GF-D8 (cell line): ENCODE data around the gene TRIP4.
"Not testable (repeated sequence)": the region's sequence is repeated elsewhere in the genome, so short reads cannot be mapped to it uniquely, and the experiment has no call there.

Source experiments
- DNase-seq: peaks from one replicate; lab custom pipeline; 2025; lab: John Stamatoyannopoulos, UW

Gene TRIP4

GRCh38 chr15:64381000-64381751, 6.5 kb upstream of the TRIP4 start, which contains the start of gene PCLAF:
PCLAF (minus strand) TSS chr15:64381441; CDS start chr15:64381371, 70 bp downstream.
- peak; percentile 94 for DNase-seq

DNA sequence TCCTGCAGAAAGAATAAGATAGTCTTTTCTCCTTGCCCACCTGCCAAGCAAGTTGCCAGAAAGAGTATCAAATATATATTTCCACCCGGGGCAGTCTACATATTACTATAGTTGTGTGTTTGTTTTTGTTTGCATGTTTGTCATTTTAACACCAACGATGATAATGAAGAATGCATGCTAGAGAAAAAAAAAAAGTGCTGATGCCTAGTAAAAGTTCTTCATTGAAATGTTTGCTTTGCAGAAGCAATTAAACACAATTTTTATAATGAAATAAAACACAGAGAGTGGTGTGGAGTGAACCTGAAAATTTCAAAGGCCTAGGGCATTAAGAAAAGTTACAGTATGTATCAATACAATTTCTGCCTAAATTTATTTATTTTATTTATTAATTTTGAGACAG, 3.9 kb upstream of the TRIP4 start:
- DNase-seq = no peak

GRCh38 chr15:64386291-64386690, 1.3 kb upstream of the TRIP4 start:
- no peak for DNase-seq

DNA sequence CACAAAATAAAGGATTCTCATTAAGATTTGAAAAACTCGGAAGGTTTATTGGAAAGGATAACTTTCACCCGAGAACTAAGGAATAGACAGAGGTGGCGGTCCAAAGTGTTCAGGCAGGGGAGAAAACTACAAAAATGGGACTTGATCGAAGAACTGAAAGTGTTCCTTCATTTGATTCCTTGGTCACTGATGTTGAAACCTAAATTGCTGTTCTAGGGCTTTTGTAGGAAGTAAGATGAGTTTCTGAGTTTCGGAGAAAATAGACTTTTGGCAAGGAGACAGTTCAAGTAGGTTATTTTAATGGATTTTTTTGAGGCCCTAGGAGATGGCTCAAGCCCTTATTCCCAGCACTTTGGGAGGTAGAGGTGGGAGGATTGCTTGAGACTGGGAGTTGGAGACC, 1.4 kb downstream of the TRIP4 start:
- no peak for DNase-seq

- DNase-seq = not testable (repeated sequence)
Measured at GRCh38 chr15:64392471-64392870, 4.8 kb downstream of the TRIP4 start.

DNA sequence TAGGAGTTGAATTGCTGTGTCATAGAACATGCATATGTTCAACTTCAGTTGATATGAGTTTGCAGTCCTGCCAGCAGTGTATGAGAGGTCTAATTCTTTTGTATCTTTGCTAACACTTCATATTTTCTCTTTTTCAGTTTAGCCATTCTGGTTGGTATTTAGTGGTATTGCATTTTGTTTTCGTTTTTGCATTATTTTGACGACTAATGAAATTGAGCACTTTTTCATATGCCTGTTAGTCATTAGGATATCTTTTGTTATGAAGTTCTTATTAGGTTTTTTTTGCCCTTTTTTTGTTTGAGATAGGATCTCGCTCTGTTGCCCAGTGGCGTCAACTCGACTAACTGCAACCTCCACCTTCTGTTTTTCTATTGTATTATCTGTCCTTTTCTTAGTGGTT, 9.2 kb downstream of the TRIP4 start:
- no peak for DNase-seq

DNA sequence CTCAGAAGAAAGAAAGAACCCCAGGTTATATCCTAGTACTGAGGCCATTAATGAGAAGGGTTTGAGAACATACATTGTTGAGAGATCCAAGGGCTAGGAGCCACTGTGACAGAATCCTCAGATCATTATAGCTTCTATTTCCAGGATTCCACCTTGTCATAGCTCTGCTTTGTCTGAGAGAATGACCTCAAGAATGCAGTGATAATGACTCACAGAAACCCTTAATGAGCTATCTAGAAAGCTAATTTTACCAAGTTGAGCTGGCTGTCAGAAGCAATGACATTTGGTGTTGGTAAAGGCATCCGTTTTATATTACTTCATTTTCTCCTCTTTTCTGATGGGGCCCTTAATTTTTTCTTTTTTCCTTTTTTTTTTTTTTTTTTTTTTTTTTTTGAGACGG, 10.9 kb downstream of the TRIP4 start:
- no peak for DNase-seq

DNA sequence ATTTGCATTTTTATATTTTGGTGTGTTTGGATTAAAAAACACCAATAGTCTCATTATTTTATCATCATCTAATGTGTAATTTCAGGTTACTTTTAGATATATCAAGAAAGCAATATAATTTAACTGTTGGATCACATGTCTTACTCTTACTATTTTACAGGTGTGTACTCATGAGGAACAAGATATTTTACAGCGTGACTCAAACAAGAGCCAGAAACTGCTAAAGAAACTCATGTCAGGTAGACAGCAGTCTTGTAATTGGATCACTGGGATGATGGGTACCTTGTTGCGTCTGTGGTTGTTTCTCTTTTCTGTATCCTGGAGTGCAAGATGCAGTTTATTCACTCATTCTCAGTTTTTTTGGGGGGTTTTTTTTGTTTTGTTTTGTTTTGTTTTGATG, 12.9 kb downstream of the TRIP4 start:
- DNase-seq = no peak

DNA sequence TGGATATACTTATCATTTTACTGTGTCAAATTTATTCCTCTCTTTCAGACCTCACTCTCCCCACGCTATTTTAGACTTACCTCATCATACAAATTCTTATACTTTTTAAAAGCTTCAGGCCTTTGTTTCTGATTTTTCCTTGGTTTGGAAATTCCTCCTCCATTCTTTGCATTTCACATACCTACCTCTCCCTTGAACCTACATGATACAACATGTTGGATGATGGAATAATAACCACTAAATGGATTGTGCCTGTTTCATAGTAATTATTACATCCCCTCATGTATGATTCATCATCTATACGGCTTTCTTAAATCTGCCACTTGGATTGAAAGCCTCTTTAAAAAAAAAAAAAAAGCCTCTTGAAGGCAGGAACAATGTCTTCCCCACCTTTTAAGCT, 24.6 kb downstream of the TRIP4 start:
- DNase-seq = no peak

GRCh38 chr15:64422697-64423096, 35.1 kb downstream of the TRIP4 start:
- DNase-seq = no peak

- DNase-seq = no peak
Measured at GRCh38 chr15:64423970-64424369, 36.3 kb downstream of the TRIP4 start.

- no peak for DNase-seq
Measured at GRCh38 chr15:64425221-64425620, 37.6 kb downstream of the TRIP4 start.

DNA sequence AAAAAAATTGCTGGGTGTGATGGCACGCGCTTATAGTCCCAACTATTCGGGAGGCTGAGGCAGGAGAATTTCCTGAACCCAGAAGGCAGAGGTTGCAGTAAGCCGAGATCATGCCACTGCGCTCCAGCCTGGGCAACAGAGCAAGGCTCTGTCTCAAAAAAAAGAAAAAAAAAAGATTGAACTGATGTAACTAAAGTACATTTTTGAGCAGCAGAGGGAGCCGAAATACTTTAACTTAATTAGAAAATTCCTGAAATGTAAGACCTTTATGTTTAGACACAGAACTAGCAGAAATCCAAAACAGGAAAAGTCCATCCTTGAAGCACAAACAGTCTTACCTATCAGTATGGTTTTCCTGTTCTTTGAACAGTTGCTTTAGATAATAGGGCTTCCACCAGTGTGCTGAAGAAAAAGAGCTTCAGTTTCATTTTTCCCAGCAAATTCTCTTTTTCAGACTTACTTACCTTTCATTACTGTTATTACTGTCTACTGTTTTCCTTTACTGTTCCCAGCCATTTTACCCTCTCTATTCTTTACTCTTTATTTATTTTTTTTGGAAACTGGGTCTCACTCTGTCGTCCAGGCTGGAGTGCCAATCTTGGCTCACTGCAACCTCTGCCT, 39.3 kb downstream of the TRIP4 start:
- peak; percentile 40 for DNase-seq

DNA sequence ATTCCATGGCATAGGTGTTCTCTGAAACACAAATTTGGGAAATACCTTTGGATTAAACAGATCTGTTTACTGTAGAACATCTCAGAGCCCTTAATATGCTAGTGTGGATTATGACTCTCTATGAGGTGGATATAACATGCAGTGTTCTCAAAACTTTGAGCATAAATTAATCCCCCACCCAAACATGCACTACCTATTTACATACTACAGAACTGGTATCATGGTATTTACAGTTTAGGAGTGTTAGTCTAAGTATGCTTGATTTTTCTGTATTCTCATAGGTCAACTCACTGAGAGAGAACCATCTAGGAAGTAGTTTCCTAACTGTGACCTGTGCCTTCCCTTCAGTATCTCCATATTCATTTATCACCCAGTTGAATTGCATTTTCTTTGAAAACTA, 41.8 kb downstream of the TRIP4 start:
- DNase-seq = no peak

GRCh38 chr15:64430000-64430735, 42.5 kb downstream of the TRIP4 start:
- DNase-seq = peak; percentile 94

DNA sequence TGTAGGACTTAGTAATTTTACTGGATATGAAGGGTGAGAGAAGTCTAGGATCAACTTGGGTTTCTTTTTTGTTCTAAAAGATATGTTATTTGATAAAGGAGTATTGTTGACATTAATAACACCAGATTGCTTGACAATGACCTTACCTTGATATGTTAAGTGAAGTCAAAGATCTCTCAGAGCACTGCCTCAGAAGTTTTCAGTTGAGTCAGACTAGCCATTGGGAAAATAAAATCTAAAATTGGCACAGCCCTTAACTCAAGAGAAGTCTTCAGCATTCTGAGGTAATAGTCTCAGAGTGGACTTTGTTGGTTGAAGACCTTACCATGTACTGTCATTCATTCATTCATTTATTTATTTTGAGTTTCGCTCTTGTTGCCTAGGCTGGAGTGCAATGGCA, 50.3 kb downstream of the TRIP4 start:
- DNase-seq = no peak

GRCh38 chr15:64438653-64439447, 51.2 kb downstream of the TRIP4 start:
- DNase-seq = peak; percentile 78

DNA sequence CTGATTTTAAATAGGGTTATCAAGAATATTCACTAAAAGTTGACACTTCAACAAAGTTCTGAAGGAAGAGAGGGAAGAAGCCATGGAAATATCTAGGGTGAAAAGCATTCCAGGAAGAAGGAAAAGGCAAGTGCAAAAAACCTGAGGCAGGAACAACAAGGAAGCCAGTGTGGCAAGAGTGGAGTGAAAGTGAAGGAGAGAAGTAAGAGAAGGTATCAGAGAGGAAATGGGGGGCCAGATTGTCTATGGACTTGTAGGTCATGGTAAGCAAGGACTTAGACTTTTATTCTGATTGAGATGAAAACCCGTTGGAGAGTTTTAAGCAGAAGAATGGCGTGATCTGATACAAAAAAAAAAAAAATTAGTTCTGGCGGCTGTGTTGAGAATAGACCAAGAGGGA, 54.2 kb downstream of the TRIP4 start:
- DNase-seq = no peak

GRCh38 chr15:64443016-64443415, 55.4 kb downstream of the TRIP4 start:
- DNase-seq = no peak

DNA sequence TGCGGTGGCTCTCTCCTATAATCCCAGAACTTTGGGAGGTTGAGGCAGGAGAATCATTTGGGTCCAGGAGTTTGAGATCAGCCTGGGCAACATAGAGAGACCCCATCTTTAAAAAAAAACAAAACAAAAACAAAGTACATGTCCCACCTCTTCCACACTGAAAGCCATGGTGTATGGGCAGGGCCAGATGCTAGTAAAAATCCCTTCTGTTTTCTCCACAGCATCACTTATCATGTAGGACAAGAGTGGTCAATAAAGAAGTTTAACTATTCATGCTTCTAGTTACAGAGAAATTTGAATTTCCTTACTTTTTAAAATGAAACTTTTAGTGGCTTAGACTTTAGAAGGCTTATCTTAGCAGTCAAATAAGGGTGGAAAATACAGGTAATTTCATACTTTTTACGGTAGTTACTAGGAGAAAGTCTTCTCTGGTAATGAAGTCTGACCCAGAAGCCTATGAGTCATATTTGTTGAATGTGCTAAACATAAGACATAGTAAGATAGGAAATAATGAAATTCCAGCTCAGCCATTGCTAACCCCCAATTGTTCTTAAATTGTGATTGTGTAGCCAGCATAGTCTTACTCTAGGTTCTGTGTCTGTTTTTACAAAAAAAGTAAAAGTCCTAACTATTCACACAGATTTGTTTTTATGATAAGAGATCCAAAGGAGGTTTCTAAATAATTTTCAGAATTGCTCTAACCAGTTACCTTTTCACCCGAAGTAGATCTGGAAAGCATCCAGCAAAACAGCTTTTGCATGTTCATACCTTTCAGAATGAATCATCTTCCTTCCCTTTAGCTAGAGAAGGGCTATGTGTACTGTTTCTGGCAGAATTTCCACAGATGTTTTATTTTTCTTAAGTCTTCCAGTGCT, 56.3 kb downstream of the TRIP4 start:
- DNase-seq = no peak

DNA sequence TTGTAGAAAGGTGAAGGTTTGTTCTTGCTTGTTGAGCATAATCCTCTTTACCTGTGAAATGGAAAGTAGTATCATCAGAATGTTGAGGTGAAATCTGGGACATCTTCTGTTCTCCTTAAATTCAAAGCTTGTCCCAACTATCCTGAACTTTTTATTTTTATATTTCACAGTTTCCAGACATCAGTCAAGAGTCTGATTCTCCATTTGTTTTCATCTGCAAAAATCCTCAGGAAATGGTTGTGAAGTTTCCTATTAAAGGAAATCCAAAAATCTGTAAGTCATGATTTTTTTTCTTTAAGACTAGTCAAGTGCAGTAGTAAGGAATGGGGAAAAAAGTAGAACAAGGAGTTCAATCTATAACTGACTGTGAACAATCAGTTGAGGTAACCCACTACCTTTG, 57.2 kb downstream of the TRIP4 start:
- no peak for DNase-seq
